HepG2 (cell line): ENCODE measurements around the gene FBXO33. TPM values are rescaled to one million over a fixed set of nuclear protein-coding genes. Genes with fewer than 3 reads are reported as not detected.
A peak's percentile ranks its signal among the peaks of the same experiment; 100 is the strongest.

Source experiments
- ATAC-seq: fragments of 200-7000 bp; cut with Tn5 transposase; 3 replicates; pipeline ENCODE4 v1.9.1; 2020; ENCODE audit warnings: mild to moderate bottlenecking, moderate library complexity
- BruUV-seq: library from RNA; stranded (reverse); fragments of 400-500 nt; replicated peaks from 2 replicates; lab custom pipeline; 2021; lab: Mats Ljungman, UMichigan
- CTCF ChIA-PET: fragments of 300-600 bp; formaldehyde crosslinking; extraction: SDS; loops from one replicate; lab custom pipeline; 2021; ENCODE audit warnings: low total read pairs, inconsistent platforms, low intra/inter-chr PET ratio; lab: Yijun Ruan, JAX
- POLR2A ChIA-PET: fragments of 350-600 bp; sonication (Branson Sonifier 250); formaldehyde crosslinking; loops from one replicate; lab custom pipeline; 2020; ENCODE audit warnings: antibody characterized with exemption, inconsistent platforms; lab: Yijun Ruan, JAX
- DNase-seq: peaks from one replicate; pipeline ENCODE4 v3.0.0-alpha.2; 2015; ENCODE audit warnings: low spot score
- FAIRE-seq: peaks from 3 replicates; lab custom pipeline; 2011; peaks lifted over from hg19 to GRCh38; lab: Jason Lieb, UNC
- H2AFZ ChIP-seq: one replicate; pipeline ENCODE4 v1.6.1; 2011; ENCODE audit warnings: low read length, inconsistent platforms
- H3K27ac ChIP-seq: fragments of 300-600 bp; 3 replicates; pipeline ENCODE4 v1.8.0; 2011; ENCODE audit warnings: mixed run types, mild to moderate bottlenecking, mixed read lengths, low read length, inconsistent platforms; ENCODE audit not compliant: insufficient read depth; ENCODE audit errors: extremely low read length
- H3K27me3 ChIP-seq, 2 experiments: fragments of 200-600 bp in 1 of 2; 2 replicates in 1 of 2; 3 replicates in 1 of 2; pipeline versions ENCODE4 v1.6.0 to v1.8.0; 2011; ENCODE audit warnings: low read length in 2 of 2, mild to moderate bottlenecking in 2 of 2, moderate library complexity in 2 of 2, inconsistent platforms in 1 of 2; ENCODE audit not compliant: insufficient read depth in 2 of 2, control insufficient read depth in 1 of 2
- H3K36me3 ChIP-seq, 2 experiments: fragments of 200-600 bp in 1 of 2; replicated peaks in 1 of 2; 2 replicates in 1 of 2; 3 replicates in 1 of 2; pipeline versions ENCODE4 v1.5.1 to v1.8.0; 2011; ENCODE audit warnings: low read length in 2 of 2, inconsistent platforms in 1 of 2; ENCODE audit not compliant: insufficient read depth in 2 of 2, control insufficient read depth in 1 of 2
- H3K4me1 ChIP-seq: 2 replicates; pipeline ENCODE4 v1.5.1; 2012; ENCODE audit warnings: low read length, inconsistent platforms; ENCODE audit not compliant: insufficient read depth
- H3K4me2 ChIP-seq: 2 replicates; pipeline ENCODE4 v1.6.0; 2011; ENCODE audit warnings: low read depth, low read length, inconsistent platforms
- H3K4me3 ChIP-seq, 3 experiments: fragments of 200-600 bp in 1 of 3; sonication (generic), shearing (Covaris generic) in 1 of 3; replicated peaks in 1 of 3; 2 replicates each; pipeline ENCODE4 v1.5.1; 2011 to 2016; ENCODE audit warnings: low read length in 3 of 3, inconsistent platforms in 2 of 3, low read depth in 2 of 3, mild to moderate bottlenecking in 2 of 3, control low read depth in 1 of 3, mixed read lengths in 1 of 3; ENCODE audit not compliant: insufficient read depth in 1 of 3
- H3K79me2 ChIP-seq: one replicate; pipeline ENCODE4 v1.6.1; 2011; ENCODE audit warnings: low read length, inconsistent platforms; ENCODE audit not compliant: insufficient read depth
- H3K9ac ChIP-seq: 2 replicates; pipeline ENCODE4 v1.6.0; 2011; ENCODE audit warnings: mild to moderate bottlenecking, low read depth, low read length, inconsistent platforms; ENCODE audit not compliant: insufficient read depth
- H3K9me3 ChIP-seq: 2 replicates; pipeline ENCODE4 v1.5.1; 2012; ENCODE audit warnings: mild to moderate bottlenecking, low read length
- H4K20me1 ChIP-seq: 2 replicates; pipeline ENCODE4 v1.6.0; 2011; ENCODE audit warnings: inconsistent platforms, mild to moderate bottlenecking, low read length, moderate library complexity; ENCODE audit not compliant: insufficient read depth
- EZH2 ChIP-seq: conservative IDR thresholded peaks from 2 replicates; pipeline ENCODE4 v1.6.1; 2012; ENCODE audit warnings: mild to moderate bottlenecking, low read depth, low read length, moderate library complexity
- GTF3A ChIP-seq: sonication (generic); formaldehyde crosslinking; conservative IDR thresholded peaks from 2 replicates; pipeline ENCODE4 v1.4.0; 2020; ENCODE audit warnings: mild to moderate bottlenecking, missing genetic modification reagents
- KDM4B ChIP-seq: sonication (generic); formaldehyde crosslinking; IDR thresholded peaks from 2 replicates; pipeline ENCODE4 v1.4.0; 2020; ENCODE audit warnings: missing genetic modification reagents
- MTF2 ChIP-seq: sonication (generic); formaldehyde crosslinking; IDR thresholded peaks from 2 replicates; pipeline ENCODE4 v1.5.0; 2020; ENCODE audit warnings: missing genetic modification reagents, borderline replicate concordance
- NFAT5 ChIP-seq: sonication (generic); formaldehyde crosslinking; IDR thresholded peaks from 2 replicates; pipeline ENCODE4 v1.4.0; 2020; ENCODE audit warnings: missing genetic modification reagents
- RAD21 ChIP-seq: fragments of 450-650 bp; formaldehyde crosslinking; IDR thresholded peaks from 2 replicates; pipeline ENCODE4 v1.5.0; 2020; ENCODE audit warnings: mild to moderate bottlenecking
- SMAD1 ChIP-seq: sonication (generic); formaldehyde crosslinking; IDR thresholded peaks from 2 replicates; pipeline ENCODE4 v1.4.0; 2020; ENCODE audit warnings: missing genetic modification reagents, low read depth, mild to moderate bottlenecking, borderline replicate concordance
- STAG1 ChIP-seq: sonication (generic); formaldehyde crosslinking; IDR thresholded peaks from 2 replicates; pipeline ENCODE4 v1.4.0; 2020; ENCODE audit warnings: missing genetic modification reagents
- ZBTB7A ChIP-seq: sonication (generic); formaldehyde crosslinking; IDR thresholded peaks from 2 replicates; pipeline ENCODE4 v1.8.0; 2022; ENCODE audit warnings: mild to moderate bottlenecking, missing genetic modification reagents
- ZMYM4 ChIP-seq: sonication (generic); formaldehyde crosslinking; IDR thresholded peaks from 2 replicates; pipeline ENCODE4 v1.8.1; 2023; ENCODE audit warnings: mild to moderate bottlenecking, missing genetic modification reagents
- ZNF660 ChIP-seq: sonication (generic); formaldehyde crosslinking; IDR thresholded peaks from 2 replicates; pipeline ENCODE4 v1.5.1; 2020; ENCODE audit warnings: mild to moderate bottlenecking, low read depth, missing genetic modification reagents, borderline replicate concordance
- WGBS: methylation state at CpG from one replicate; pipeline ENCODE4 v1.1.6; 2017; ENCODE audit warnings: low lambda C conversion rate; 5-methylcytosine and 5-hydroxymethylcytosine counted together
- in situ Hi-C: cut with HindIII; loops from 2 replicates; pipeline ENCODE4 v1.10.0; 2017; ENCODE audit warnings: low pct_unique_long_range_greater_than_20kb; ENCODE audit not compliant: extremely low pct_ligation_motif_present
- intact Hi-C: fragments of 100-400 bp; cut with micrococcal nuclease; formaldehyde crosslinking; loops from one replicate; pipeline ENCODE4 v1.10.0; 2022; ENCODE audit not compliant: unreplicated experiment
- polyA plus RNA-seq, 8 experiments: library from polyadenylated mRNA; depleted of rRNA in 3 of 8; stranded (reverse) in 7 of 8; unstranded in 1 of 8; fragments of >200 nt; fragmentation: Illumina TruSeq in 4 of 8; extraction: Trizol in 4 of 8; gene quantifications; 2 replicates each; pipeline versions ENCODE4 v1.2.1 to v1.2.3, GENCODE V29; 2011 to 2016; ENCODE audit warnings: low read depth in 4 of 8, missing spikeins in 1 of 8, mixed read lengths in 1 of 8; ENCODE audit not compliant: insufficient read depth in 1 of 8
- total RNA-seq, 5 experiments: library from RNA; depleted of rRNA; stranded (reverse); fragments of >200 nt; fragmentation: Illumina TruSeq; extraction: Trizol; gene quantifications; 2 replicates each; pipeline ENCODE4 v1.2.3, GENCODE V29; 2016; ENCODE audit warnings: low read depth in 1 of 5

FBXO33 gene
- total and polyA plus RNA-seq, 2 of the 13 experiments (the other 11 are each of a cell fraction or from before 2014, with no cell fraction given) = 15.5 to 16.9 TPM

GRCh38 chr14:39419272-39419671 lies 13.0 kb downstream of the FBXO33 start (continued):
- no peak for TF ChIP-seq ZNF660 (CRISPR knock-in tag)
- no peak for TF ChIP-seq GTF3A
- TF ChIP-seq SMAD1 (CRISPR knock-in tag) = no peak
- TF ChIP-seq NFAT5 (CRISPR knock-in tag) = no peak
- TF ChIP-seq MTF2 (CRISPR knock-in tag) = no peak
- TF ChIP-seq, all 625 proteins: peak for 0

- intact Hi-C loops = no loop called here
- in situ Hi-C loops = no loop called here
- Histone ChIP-seq H3K27ac (no peak overlapping the region), H3K4me3 (no peak overlapping the region), H3K36me3 (no peaks in the 10 kb centered on the region; a peak in 1 of 5 replicates), H3K27me3 (no peaks in the 10 kb centered on the region), H3K4me2 (no peak overlapping the region), H3K79me2 (no peaks in the 10 kb centered on the region), H3K4me1 (no peaks in the 10 kb centered on the region), H3K9me3 (peaks cover 19% of the 10 kb centered on the region), H3K9ac (no peak overlapping the region), H4K20me1 (no peaks in the 10 kb centered on the region), H2AFZ (no peak overlapping the region)
- peak; percentile 60 for DNase-seq
- peak; percentile 79 for ATAC-seq
- BruUV-seq = no TSS peak
- no peak for FAIRE-seq
- 91% methylated on average over 2 of the region's 2 CpGs for WGBS
- POLR2A ChIA-PET = no interaction called here
- CTCF ChIA-PET = no interaction called here
- TF ChIP-seq STAG1 (CRISPR knock-in tag) (peak; percentile 67), KDM4B (CRISPR knock-in tag) (0 out of 2 replicates have a peak, but pooled peaks have one; percentile 25), RAD21 (peak; percentile 45), ZMYM4 (CRISPR knock-in tag) (0 out of 2 replicates have a peak, but pooled peaks have one; percentile 26), EZH2 (no peak), ZBTB7A (CRISPR knock-in tag) (no peak)
Observed at GRCh38 chr14:39417014-39417413, 15.2 kb downstream of the FBXO33 start.
